Upper lobe of right lung (tissue), 1 donor: ENCODE results near the gene PLEKHA6. TPM values are rescaled to one million over a fixed set of nuclear protein-coding genes. Genes with fewer than 3 reads are reported as not detected.

ENCODE experiments used
- ATAC-seq: fragments of 200-7000 bp; cut with Tn5 transposase; one replicate; pipeline ENCODE4 v1.9.1; 2020; ENCODE audit warnings: mild to moderate bottlenecking, moderate library complexity
- DNase-seq: peaks from one replicate; pipeline ENCODE4 v3.0.0-alpha.2; 2020
- H3K27ac ChIP-seq: fragments of 200-600 bp; one replicate; pipeline ENCODE4 v1.8.0; 2022
- H3K27me3 ChIP-seq: fragments of 200-600 bp; one replicate; pipeline ENCODE4 v1.8.0; 2022; ENCODE audit warnings: mild to moderate bottlenecking
- H3K36me3 ChIP-seq: fragments of 200-600 bp; one replicate; pipeline ENCODE4 v1.8.0; 2022
- H3K4me1 ChIP-seq: fragments of 200-600 bp; one replicate; pipeline ENCODE4 v1.8.0; 2022
- H3K4me3 ChIP-seq: fragments of 200-600 bp; one replicate; pipeline ENCODE4 v1.8.0; 2022; ENCODE audit warnings: mild to moderate bottlenecking
- H3K9me3 ChIP-seq: fragments of 200-600 bp; one replicate; pipeline ENCODE4 v1.8.0; 2022
- CTCF ChIP-seq: fragments of 200-600 bp; IDR thresholded peaks from one replicate; pipeline ENCODE4 v1.8.0; 2022; ENCODE audit warnings: antibody characterized with exemption
- intact Hi-C: fragments of 100-400 bp; cut with DNase I; formaldehyde crosslinking; loops from one replicate; pipeline ENCODE4 v1.11.0; 2022
- total RNA-seq: library from RNA; stranded (reverse); fragmentation: NEBNext Ultra II Directional; extraction: Animal tissue kit (Norgen Biotek cat#: 25700); gene quantifications from one replicate; pipeline ENCODE4 v1.2.1, GENCODE V29; 2021
- donor health status: DM: no; HTN: yes; CAD: no; lungs with severe emphysema.

Gene PLEKHA6
- total RNA-seq, 1 donor from 2014 or later, result 7.1 TPM

- no peak for ATAC-seq
- H3K4me3 ChIP-seq, result no peak overlapping the region
- intact Hi-C loops, result no loop called here
- H3K36me3 ChIP-seq, result no peaks in the 10 kb centered on the region
- no peaks in the 10 kb centered on the region for H3K27me3 ChIP-seq
- no peak for DNase-seq
- H3K27ac ChIP-seq, result no peak overlapping the region
- no peak for TF ChIP-seq CTCF
- no peaks in the 10 kb centered on the region for H3K9me3 ChIP-seq
- H3K4me1 ChIP-seq, result no peaks in the 10 kb centered on the region
These were observed 157.2 kb downstream of the PLEKHA6 start for GRCh38 chr1:204202481-204202880.

GRCh38 chr1:204201348-204202040 lies 158.2 kb downstream of the PLEKHA6 start:
- no peak for TF ChIP-seq CTCF
- Histone ChIP-seq H3K27me3 (no peaks in the 10 kb centered on the region), H3K27ac (no peak overlapping the region), H3K36me3 (no peaks in the 10 kb centered on the region), H3K4me1 (no peaks in the 10 kb centered on the region), H3K4me3 (no peak overlapping the region), H3K9me3 (no peaks in the 10 kb centered on the region)
- intact Hi-C loops, result no loop called here
- ATAC-seq (no peak), DNase-seq (no peak)

- H3K9me3 ChIP-seq, result no peaks in the 10 kb centered on the region
- no peak for TF ChIP-seq CTCF
- no peak for DNase-seq
- H3K27ac ChIP-seq, result no peak overlapping the region
- H3K4me1 ChIP-seq, result no peaks in the 10 kb centered on the region
- no peaks in the 10 kb centered on the region for H3K36me3 ChIP-seq
- no peak for ATAC-seq
- intact Hi-C loops, result no loop called here
- H3K27me3 ChIP-seq, result peaks cover 4% of the 10 kb centered on the region
- no peak overlapping the region for H3K4me3 ChIP-seq
These were observed 160.2 kb downstream of the PLEKHA6 start for GRCh38 chr1:204199579-204199978.

GRCh38 chr1:204198348-204199340 lies 161.1 kb downstream of the PLEKHA6 start:
- no peak for TF ChIP-seq CTCF
- ATAC-seq, result peak; percentile 51
- H3K27ac ChIP-seq, result no peak overlapping the region
- no peaks in the 10 kb centered on the region for H3K4me1 ChIP-seq
- intact Hi-C loops, result no loop called here
- H3K9me3 ChIP-seq, result no peaks in the 10 kb centered on the region
- DNase-seq, result no peak
- H3K36me3 ChIP-seq, result no peaks in the 10 kb centered on the region
- H3K27me3 ChIP-seq, result peaks cover 4% of the 10 kb centered on the region
- no peak overlapping the region for H3K4me3 ChIP-seq

- H3K36me3 ChIP-seq, result no peaks in the 10 kb centered on the region
- TF ChIP-seq CTCF, result no peak
- peaks cover 4% of the 10 kb centered on the region for H3K27me3 ChIP-seq
- ATAC-seq (no peak), DNase-seq (no peak)
- no peak overlapping the region for H3K27ac ChIP-seq
- H3K4me3 ChIP-seq, result no peak overlapping the region
- no peaks in the 10 kb centered on the region for H3K4me1 ChIP-seq
- intact Hi-C loops, result no loop called here
- H3K9me3 ChIP-seq, result no peaks in the 10 kb centered on the region
These were observed 162.7 kb downstream of the PLEKHA6 start for GRCh38 chr1:204197068-204197467.
